GM18505 (cell line): Measurements from ENCODE around the gene TMEM171.

Experiments
- ATAC-seq: cut with Tn5 transposase; IDR thresholded peaks from one replicate; pipeline ENCODE4 v1.9.1; 2021; ENCODE audit not compliant: unreplicated experiment
- POLR2A ChIP-seq: IDR thresholded peaks from 4 replicates; pipeline ENCODE4 v1.6.1; 2011; ENCODE audit warnings: borderline replicate concordance; ENCODE audit not compliant: insufficient read depth, insufficient read length; ENCODE audit errors: extremely low read depth

The TMEM171 gene

GRCh38 chr5:73115399-73116051 is 4.8 kb upstream of the TMEM171 start:
- no peak for ATAC-seq
- no peak for TF ChIP-seq POLR2A

GRCh38 chr5:73116506-73116905 is 3.9 kb upstream of the TMEM171 start:
- TF ChIP-seq POLR2A = no peak
- ATAC-seq = no peak

GRCh38 chr5:73117088-73117740 is 3.2 kb upstream of the TMEM171 start:
- TF ChIP-seq POLR2A = no peak
- ATAC-seq = no peak

GRCh38 chr5:73118391-73118973 is 1.9 kb upstream of the TMEM171 start:
- no peak for TF ChIP-seq POLR2A
- ATAC-seq = no peak

- no peak for TF ChIP-seq POLR2A
- no peak for ATAC-seq
Observed at GRCh38 chr5:73119451-73120157, 771 bp upstream of the TMEM171 start.

- TF ChIP-seq POLR2A = no peak
Observed at GRCh38 chr5:73121119-73121463, 716 bp downstream of the TMEM171 start.

GRCh38 chr5:73122875-73123810 is 2.8 kb downstream of the TMEM171 start:
- no peak for ATAC-seq
- TF ChIP-seq POLR2A = no peak

More at GRCh38 chr5:73121119-73121463, 716 bp downstream of the TMEM171 start:
- no peak for ATAC-seq

- no peak for ATAC-seq
- no peak for TF ChIP-seq POLR2A
Observed at GRCh38 chr5:73125289-73125688, 4.9 kb downstream of the TMEM171 start.

GRCh38 chr5:73126381-73126780 is 6.0 kb downstream of the TMEM171 start:
- no peak for ATAC-seq
- TF ChIP-seq POLR2A = no peak

- ATAC-seq = no peak
Observed at GRCh38 chr5:73126957-73127356, 6.6 kb downstream of the TMEM171 start.

GRCh38 chr5:73129143-73129542 is 8.8 kb downstream of the TMEM171 start:
- no peak for TF ChIP-seq POLR2A
- no peak for ATAC-seq

More at GRCh38 chr5:73126957-73127356, 6.6 kb downstream of the TMEM171 start:
- TF ChIP-seq POLR2A = no peak

- no peak for TF ChIP-seq POLR2A
- no peak for ATAC-seq
Observed at GRCh38 chr5:73130811-73131210, 10.4 kb downstream of the TMEM171 start.
